PFSK-1 (cell line): Measurements from ENCODE around the gene TNPO1.
A peak's percentile ranks its signal among the peaks of the same experiment; 100 is the strongest.

ENCODE experiments used
- FOXP2 ChIP-seq: optimal IDR thresholded peaks from 2 replicates; pipeline ENCODE3; 2011; ENCODE audit warnings: borderline replicate concordance, control low read depth, inconsistent platforms; ENCODE audit not compliant: insufficient read depth; ENCODE audit errors: extremely low read length, extremely low read depth
- POLR2AphosphoS5 ChIP-seq: IDR thresholded peaks from 2 replicates; pipeline ENCODE4 v1.6.1; 2012; ENCODE audit warnings: low read depth, mild to moderate bottlenecking, control low read depth, low read length, moderate library complexity
- SIN3A ChIP-seq: IDR thresholded peaks from 2 replicates; pipeline ENCODE4 v1.6.1; 2012; ENCODE audit warnings: mild to moderate bottlenecking, low read length, moderate library complexity, borderline replicate concordance; ENCODE audit not compliant: insufficient read depth
- TAF1 ChIP-seq: IDR thresholded peaks from 2 replicates; pipeline ENCODE4 v1.6.1; 2012; ENCODE audit warnings: low read length, control low read depth, borderline replicate concordance; ENCODE audit not compliant: insufficient read depth
- TF ChIP-seq, protein P1 (sequence below), 2 experiments: IDR thresholded peaks; 2 replicates each; pipeline versions ENCODE4 v1.6.1 to v1.8.0; 2011 to 2012; ENCODE audit warnings: low read depth in 2 of 2, low read length in 2 of 2, control low read depth in 1 of 2, inconsistent platforms in 1 of 2, mild to moderate bottlenecking in 1 of 2, moderate library complexity in 1 of 2; ENCODE audit not compliant: insufficient read depth in 1 of 2

Gene TNPO1

DNA sequence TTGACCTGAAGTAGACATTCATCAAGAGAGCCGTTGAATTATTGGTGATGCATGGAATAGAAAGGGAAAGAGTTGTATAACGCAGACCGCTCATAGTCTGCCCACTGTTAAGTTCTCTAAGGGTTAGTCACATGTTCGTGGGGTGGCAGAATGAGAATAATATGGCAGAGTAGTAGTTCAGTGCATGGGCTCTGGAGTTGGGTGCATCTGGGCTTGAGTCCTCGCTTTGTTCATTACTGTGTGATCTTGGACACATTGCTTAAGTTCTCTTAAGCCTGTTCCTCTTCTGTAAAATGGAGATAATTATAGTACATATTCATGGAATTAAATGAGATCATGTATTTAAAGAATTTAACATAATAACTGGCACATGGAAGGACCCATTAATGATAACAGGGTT is 23.6 kb downstream of the TNPO1 start:
- TF ChIP-seq, protein P1, sequence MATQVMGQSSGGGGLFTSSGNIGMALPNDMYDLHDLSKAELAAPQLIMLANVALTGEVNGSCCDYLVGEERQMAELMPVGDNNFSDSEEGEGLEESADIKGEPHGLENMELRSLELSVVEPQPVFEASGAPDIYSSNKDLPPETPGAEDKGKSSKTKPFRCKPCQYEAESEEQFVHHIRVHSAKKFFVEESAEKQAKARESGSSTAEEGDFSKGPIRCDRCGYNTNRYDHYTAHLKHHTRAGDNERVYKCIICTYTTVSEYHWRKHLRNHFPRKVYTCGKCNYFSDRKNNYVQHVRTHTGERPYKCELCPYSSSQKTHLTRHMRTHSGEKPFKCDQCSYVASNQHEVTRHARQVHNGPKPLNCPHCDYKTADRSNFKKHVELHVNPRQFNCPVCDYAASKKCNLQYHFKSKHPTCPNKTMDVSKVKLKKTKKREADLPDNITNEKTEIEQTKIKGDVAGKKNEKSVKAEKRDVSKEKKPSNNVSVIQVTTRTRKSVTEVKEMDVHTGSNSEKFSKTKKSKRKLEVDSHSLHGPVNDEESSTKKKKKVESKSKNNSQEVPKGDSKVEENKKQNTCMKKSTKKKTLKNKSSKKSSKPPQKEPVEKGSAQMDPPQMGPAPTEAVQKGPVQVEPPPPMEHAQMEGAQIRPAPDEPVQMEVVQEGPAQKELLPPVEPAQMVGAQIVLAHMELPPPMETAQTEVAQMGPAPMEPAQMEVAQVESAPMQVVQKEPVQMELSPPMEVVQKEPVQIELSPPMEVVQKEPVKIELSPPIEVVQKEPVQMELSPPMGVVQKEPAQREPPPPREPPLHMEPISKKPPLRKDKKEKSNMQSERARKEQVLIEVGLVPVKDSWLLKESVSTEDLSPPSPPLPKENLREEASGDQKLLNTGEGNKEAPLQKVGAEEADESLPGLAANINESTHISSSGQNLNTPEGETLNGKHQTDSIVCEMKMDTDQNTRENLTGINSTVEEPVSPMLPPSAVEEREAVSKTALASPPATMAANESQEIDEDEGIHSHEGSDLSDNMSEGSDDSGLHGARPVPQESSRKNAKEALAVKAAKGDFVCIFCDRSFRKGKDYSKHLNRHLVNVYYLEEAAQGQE (IDR thresholded peaks at IDR 0.05; ENCODE audit: insufficient read depth in 1 of 2, low read depth in 2 of 2, low read length in 2 of 2), result no peak
- no peak for TF ChIP-seq TAF1
- TF ChIP-seq POLR2AphosphoS5, result no peak
- TF ChIP-seq SIN3A, result no peak
- no peak for TF ChIP-seq FOXP2

DNA sequence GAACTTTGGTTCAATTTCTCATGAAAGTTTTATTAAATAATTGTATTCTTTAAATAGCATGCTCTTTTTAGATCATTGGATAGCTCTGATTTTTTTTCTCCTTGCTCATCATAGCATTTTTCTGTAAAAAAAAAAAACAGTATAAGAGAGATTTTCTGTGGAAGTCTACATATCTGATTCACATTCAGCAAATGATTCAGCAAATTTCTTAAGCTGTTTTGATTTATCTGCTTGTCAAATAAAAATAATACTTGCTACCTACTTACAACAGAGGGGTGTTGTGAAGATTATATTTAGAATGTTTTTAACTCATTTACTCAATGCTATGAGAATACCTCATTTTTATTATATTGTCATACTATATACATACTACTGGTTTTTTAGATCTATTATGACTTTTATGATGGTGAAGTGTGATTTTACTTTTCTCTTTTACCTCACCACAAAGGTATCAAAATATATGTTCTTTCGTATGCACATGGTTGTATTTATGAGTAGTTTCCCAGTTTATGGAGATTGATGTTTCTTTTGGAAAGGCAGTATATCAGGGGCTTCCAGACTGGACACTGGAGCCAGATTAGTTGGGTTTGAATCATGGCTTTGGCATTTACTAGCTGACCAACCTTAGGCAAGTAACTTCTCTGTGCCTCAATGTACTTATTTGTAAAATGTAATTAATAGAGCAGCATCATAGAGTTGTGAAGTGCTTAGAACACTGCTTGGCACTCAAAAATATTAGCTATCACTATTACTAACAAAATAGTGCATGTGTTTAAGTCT is 25.5 kb downstream of the TNPO1 start:
- TF ChIP-seq, protein P1 (IDR thresholded peaks at IDR 0.05; ENCODE audit: insufficient read depth in 1 of 2, low read depth in 2 of 2, low read length in 2 of 2), result no peak
- TF ChIP-seq SIN3A, result no peak
- no peak for TF ChIP-seq FOXP2
- no peak for TF ChIP-seq POLR2AphosphoS5
- no peak for TF ChIP-seq TAF1

DNA sequence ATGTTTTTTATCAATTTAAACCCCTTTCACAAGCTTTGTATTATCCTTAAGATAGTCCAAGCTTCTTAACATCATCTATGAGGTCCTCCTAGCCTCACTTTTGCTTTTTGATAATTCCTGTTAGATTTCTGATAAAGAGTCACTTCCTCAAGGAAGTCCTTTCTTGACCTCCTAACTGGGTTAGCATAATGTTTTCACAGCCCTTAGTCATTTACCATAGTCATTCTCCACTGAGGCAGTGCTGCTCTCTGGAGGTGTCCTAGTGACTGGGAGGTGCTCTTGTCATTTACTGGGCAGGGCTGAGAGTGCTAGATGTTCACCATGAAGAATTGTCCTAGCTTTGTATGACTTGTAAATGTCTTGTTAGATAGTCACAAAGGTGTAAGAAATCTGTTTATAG is 26.4 kb downstream of the TNPO1 start:
- TF ChIP-seq SIN3A (peak; percentile 34; the same call in 1 of the 2 replicates), POLR2AphosphoS5 (0 out of 2 replicates have a peak, but pooled peaks have one; percentile 23), TAF1 (no peak), FOXP2 (no peak)
- TF ChIP-seq, protein P1 (IDR thresholded peaks at IDR 0.05; ENCODE audit: insufficient read depth in 1 of 2, low read depth in 2 of 2, low read length in 2 of 2), result no peak

DNA sequence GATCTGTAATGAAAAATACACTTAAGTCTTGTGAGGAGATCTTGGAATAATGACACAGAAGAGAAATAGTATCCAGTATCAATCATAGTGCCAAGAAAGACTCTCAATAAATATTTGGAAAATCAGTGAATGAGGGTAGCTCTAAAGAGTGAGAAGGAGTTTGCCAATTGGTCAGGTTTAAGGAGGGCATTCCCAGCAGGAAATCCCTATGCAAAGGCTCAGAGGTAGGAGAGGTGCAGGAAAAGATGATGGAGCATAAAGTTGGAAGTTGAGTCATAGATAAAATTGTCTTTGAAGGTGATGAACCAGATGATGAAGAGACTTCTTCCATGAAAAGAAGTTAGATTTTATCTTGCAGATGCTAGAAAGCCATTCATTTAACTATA is 27.8 kb downstream of the TNPO1 start:
- TF ChIP-seq, protein P1 (IDR thresholded peaks at IDR 0.05; ENCODE audit: insufficient read depth in 1 of 2, low read depth in 2 of 2, low read length in 2 of 2), result no peak
- no peak for TF ChIP-seq POLR2AphosphoS5
